Lung (tissue), 12 donors: Measurements from ENCODE around the gene CCL26. TPM values are rescaled to one million over a fixed set of nuclear protein-coding genes. Genes with fewer than 3 reads are reported as not detected.

Source experiments
- ATAC-seq: fragments of 200-7000 bp; cut with Tn5 transposase; one replicate; pipeline ENCODE4 v1.9.1; 2020; ENCODE audit warnings: moderate number of reproducible peaks; ENCODE audit not compliant: insufficient read depth, low FRiP score
- DNase-seq, 3 donors: peaks; one replicate each; pipeline ENCODE4 v3.0.0-alpha.2; 2013 to 2017
- H3K27ac ChIP-seq, 2 donors: one replicate each; pipeline ENCODE4 v1.5.1; 2013; ENCODE audit warnings: mild to moderate bottlenecking in 2 of 2, moderate library complexity in 2 of 2, control low read depth in 1 of 2, inconsistent platforms in 1 of 2, low read depth in 1 of 2, low read length in 1 of 2
- H3K27me3 ChIP-seq, 3 donors: one replicate each; pipeline ENCODE4 v1.5.1; 2013; ENCODE audit warnings: low read length in 2 of 3; ENCODE audit not compliant: control insufficient read depth in 3 of 3, insufficient read depth in 3 of 3
- H3K36me3 ChIP-seq, 4 donors: one replicate each; pipeline ENCODE4 v1.5.1; 2013; ENCODE audit warnings: low read length in 4 of 4, mild to moderate bottlenecking in 1 of 4, moderate library complexity in 1 of 4; ENCODE audit not compliant: control insufficient read depth in 4 of 4, insufficient read depth in 4 of 4
- H3K4me1 ChIP-seq, 5 donors: one replicate each; pipeline ENCODE4 v1.5.1; 2013; ENCODE audit warnings: low read length in 5 of 5, mild to moderate bottlenecking in 2 of 5, moderate library complexity in 1 of 5; ENCODE audit not compliant: control insufficient read depth in 5 of 5, insufficient read depth in 5 of 5
- H3K4me3 ChIP-seq: one replicate; pipeline ENCODE4 v1.5.1; 2013; ENCODE audit warnings: mild to moderate bottlenecking, control low read depth, moderate library complexity
- H3K9ac ChIP-seq, 2 donors: one replicate each; pipeline ENCODE4 v1.5.1; 2013; ENCODE audit warnings: low read length in 2 of 2, control low read depth in 1 of 2; ENCODE audit not compliant: insufficient read depth in 1 of 2
- H3K9me3 ChIP-seq, 4 donors: one replicate each; pipeline ENCODE4 v1.5.1; 2013; ENCODE audit warnings: low read length in 3 of 4, mild to moderate bottlenecking in 1 of 4, moderate library complexity in 1 of 4; ENCODE audit not compliant: control insufficient read depth in 4 of 4, insufficient read depth in 3 of 4
- CTCF ChIP-seq: IDR thresholded peaks from 2 replicates; pipeline ENCODE4 v1.5.1; 2012; ENCODE audit warnings: mild to moderate bottlenecking; ENCODE audit errors: control extremely low read depth, extremely low read depth
- WGBS, 2 donors: extraction: QIAGEN DNeasy Blood & Tissue Kit; methylation state at CpG; one replicate each; pipeline ENCODE4 v1.1.7; 2013; 5-methylcytosine and 5-hydroxymethylcytosine counted together
- polyA plus RNA-seq, 2 donors: library from polyadenylated mRNA; stranded (reverse); fragments of 200-250 nt; gene quantifications; one replicate each; pipeline ENCODE4 v1.2.1, GENCODE V29; 2013
- total RNA-seq, 2 donors: library from RNA; depleted of rRNA in 1 of 2; stranded (reverse); fragments of >200 nt in 1 of 2; gene quantifications; one replicate each; pipeline ENCODE4 v1.2.1, GENCODE V29; 2014 to 2021
- donor health status: control.
- donor health status: control.
- donor health status: Bipolar disorder and iron deficiency.
- donor health status: healthy.
- donor health status: DM: yes; HTN: yes; CAD: no.

The CCL26 gene
- total and polyA plus RNA-seq, 4 donors, result 0.94 to 2.2 TPM; not detected in 2

- no peak overlapping the region for H3K9ac ChIP-seq
- H3K27me3 ChIP-seq, result no peaks in the 10 kb centered on the region
- no peak for ATAC-seq
- H3K4me1 ChIP-seq, result peaks cover 0 to 1% (median 0%) of the 10 kb centered on the region in 5 donors
- H3K4me3 ChIP-seq, result no peak overlapping the region
- no peak for DNase-seq
- no peaks in the 10 kb centered on the region for H3K9me3 ChIP-seq
- H3K36me3 ChIP-seq, result no peaks in the 10 kb centered on the region
- H3K27ac ChIP-seq, result no peak overlapping the region
- TF ChIP-seq CTCF, result no peak
- WGBS, 2 donors, result 84 to 85% methylated on average over 2 of the region's 2 CpGs
Measured at GRCh38 chr7:75758491-75758890, 13.5 kb downstream of the CCL26 start.

- Histone ChIP-seq H3K4me1 (peaks cover 0 to 3% (median 0%) of the 10 kb centered on the region in 5 donors), H3K4me3 (no peak overlapping the region), H3K27ac (no peak overlapping the region), H3K36me3 (no peaks in the 10 kb centered on the region), H3K9me3 (no peaks in the 10 kb centered on the region), H3K9ac (no peak overlapping the region), H3K27me3 (no peaks in the 10 kb centered on the region)
- WGBS, 2 donors, result 95% methylated on average over 7 of the region's 7 CpGs
- no peak for TF ChIP-seq CTCF
- DNase-seq (no peak), ATAC-seq (no peak)
Measured at GRCh38 chr7:75757860-75758259, 14.2 kb downstream of the CCL26 start.

GRCh38 chr7:75756991-75757676 lies 14.9 kb downstream of the CCL26 start:
- H3K4me1 ChIP-seq, result peaks cover 0 to 3% (median 0%) of the 10 kb centered on the region in 5 donors
- DNase-seq, result peak; percentile 42 to 58 (median 55)
- no peaks in the 10 kb centered on the region for H3K27me3 ChIP-seq
- ATAC-seq, result no peak
- no peaks in the 10 kb centered on the region for H3K36me3 ChIP-seq
- TF ChIP-seq CTCF, result peak; percentile 12
- H3K9ac ChIP-seq, result no peak overlapping the region
- H3K9me3 ChIP-seq, result no peaks in the 10 kb centered on the region
- no peak overlapping the region for H3K4me3 ChIP-seq
- no peak overlapping the region for H3K27ac ChIP-seq
- WGBS, 2 donors, result 60 to 73% methylated on average over 6 of the region's 6 CpGs
